Colonic mucosa (tissue), 4 donors: Measurements from ENCODE around the gene MPP1. TPM values are rescaled to one million over a fixed set of nuclear protein-coding genes. Genes with fewer than 3 reads are reported as not detected.

Source experiments
- DNase-seq: peaks from one replicate; pipeline ENCODE4 v3.0.0-alpha.2; 2020
- H3K27ac ChIP-seq: fragments of 200-600 bp; one replicate; pipeline ENCODE4 v1.8.0; 2021
- H3K27me3 ChIP-seq: fragments of 200-600 bp; one replicate; pipeline ENCODE4 v1.8.0; 2021
- H3K36me3 ChIP-seq: fragments of 200-600 bp; one replicate; pipeline ENCODE4 v1.8.0; 2021
- H3K4me1 ChIP-seq: fragments of 200-600 bp; one replicate; pipeline ENCODE4 v1.8.0; 2021; ENCODE audit warnings: mild to moderate bottlenecking
- H3K4me3 ChIP-seq: fragments of 200-600 bp; one replicate; pipeline ENCODE4 v1.8.0; 2021
- H3K9ac ChIP-seq, 2 donors: one replicate each; pipeline ENCODE4 v1.7.0; 2013; ENCODE audit warnings: control low read depth in 2 of 2, low read depth in 2 of 2, low read length in 2 of 2
- H3K9me3 ChIP-seq: fragments of 200-600 bp; one replicate; pipeline ENCODE4 v1.8.0; 2021
- CTCF ChIP-seq: fragments of 200-600 bp; IDR thresholded peaks from one replicate; pipeline ENCODE4 v1.8.0; 2022; ENCODE audit warnings: antibody characterized with exemption, mild to moderate bottlenecking
- intact Hi-C: fragments of 100-400 bp; cut with DNase I; formaldehyde crosslinking; loops from one replicate; pipeline ENCODE4 v1.14.1; 2022
- total RNA-seq, 2 donors: library from RNA; stranded (reverse); fragmentation: NEBNext Ultra II Directional in 1 of 2; extraction: Animal tissue kit (Norgen Biotek cat#: 25700) in 1 of 2; gene quantifications; one replicate each; pipeline ENCODE4 v1.2.1, GENCODE V29; 2021
- donor health status: healthy.
- donor health status: DM: no; HTN: no; CAD: no.
- donor health status: DM: no; HTN: no; CAD: no.

MPP1 gene
- total RNA-seq, 2 donors from 2014 or later: 13.0 to 24.3 TPM

- Histone ChIP-seq H3K9me3 (no peaks in the 10 kb centered on the region), H3K27ac (no peak overlapping the region), H3K4me1 (no peaks in the 10 kb centered on the region), H3K4me3 (no peak overlapping the region), H3K9ac (no peak overlapping the region), H3K36me3 (no peaks in the 10 kb centered on the region), H3K27me3 (no peaks in the 10 kb centered on the region)
- no peak for TF ChIP-seq CTCF
- intact Hi-C loops: no loop called here
- DNase-seq: no peak
These were observed 29.6 kb downstream of the MPP1 start for GRCh38 chrX:154775419-154776349.

GRCh38 chrX:154774622-154775021 is 30.7 kb downstream of the MPP1 start:
- intact Hi-C loops: no loop called here
- DNase-seq: no peak
- H3K36me3 ChIP-seq: no peaks in the 10 kb centered on the region
- no peak overlapping the region for H3K9ac ChIP-seq
- no peaks in the 10 kb centered on the region for H3K9me3 ChIP-seq
- no peak overlapping the region for H3K27ac ChIP-seq
- no peaks in the 10 kb centered on the region for H3K27me3 ChIP-seq
- no peak overlapping the region for H3K4me3 ChIP-seq
- no peak for TF ChIP-seq CTCF
- no peaks in the 10 kb centered on the region for H3K4me1 ChIP-seq

GRCh38 chrX:154762537-154763296 is 42.6 kb downstream of the MPP1 start, which contains the start of gene DKC1:
DKC1 (plus strand) TSS chrX:154762864; CDS start chrX:154762966, 102 bp downstream.
- intact Hi-C loops: no loop called here
- peak within 1 kb of the TSS; percentile 69 for H3K27ac ChIP-seq
- no peaks in the 10 kb centered on the region for H3K4me1 ChIP-seq
- no peaks in the 10 kb centered on the region for H3K9me3 ChIP-seq
- no peak for TF ChIP-seq CTCF
- no peaks in the 10 kb centered on the region for H3K27me3 ChIP-seq
- DNase-seq: peak; percentile 93
- peak within 1 kb of the TSS; percentile 64 for H3K4me3 ChIP-seq
- no peaks in the 10 kb centered on the region for H3K36me3 ChIP-seq
- H3K9ac ChIP-seq: peak within 1 kb of the TSS; percentile 30 to 73

- Histone ChIP-seq H3K4me1 (no peaks in the 10 kb centered on the region), H3K36me3 (no peaks in the 10 kb centered on the region), H3K27me3 (no peaks in the 10 kb centered on the region), H3K9me3 (no peaks in the 10 kb centered on the region), H3K9ac (no peak overlapping the region), H3K27ac (peak overlapping the region; percentile 69), H3K4me3 (peak overlapping the region; percentile 64)
- DNase-seq: peak; percentile 31
- intact Hi-C loops: no loop called here
- no peak for TF ChIP-seq CTCF
These were observed 43.2 kb downstream of the MPP1 start for GRCh38 chrX:154761977-154762536.

- Histone ChIP-seq H3K36me3 (no peaks in the 10 kb centered on the region), H3K4me3 (no peak overlapping the region), H3K4me1 (no peaks in the 10 kb centered on the region), H3K27me3 (no peaks in the 10 kb centered on the region), H3K9me3 (no peaks in the 10 kb centered on the region), H3K9ac (no peak overlapping the region), H3K27ac (no peak overlapping the region)
- intact Hi-C loops: no loop called here
- TF ChIP-seq CTCF: no peak
- no peak for DNase-seq
These were observed 46.6 kb downstream of the MPP1 start for GRCh38 chrX:154758696-154759095.
